Nucleus accumbens (tissue), 56 donors: ENCODE measurements around the gene LRRC40.
"Not testable (repeated sequence)": the region's sequence is repeated elsewhere in the genome, so short reads cannot be mapped to it uniquely, and the experiment has no call there.

ENCODE experiments used
- DNase-seq, 56 donors: peaks; one replicate each; lab custom pipeline; 2025; lab: John Stamatoyannopoulos, UW

Gene LRRC40

DNA sequence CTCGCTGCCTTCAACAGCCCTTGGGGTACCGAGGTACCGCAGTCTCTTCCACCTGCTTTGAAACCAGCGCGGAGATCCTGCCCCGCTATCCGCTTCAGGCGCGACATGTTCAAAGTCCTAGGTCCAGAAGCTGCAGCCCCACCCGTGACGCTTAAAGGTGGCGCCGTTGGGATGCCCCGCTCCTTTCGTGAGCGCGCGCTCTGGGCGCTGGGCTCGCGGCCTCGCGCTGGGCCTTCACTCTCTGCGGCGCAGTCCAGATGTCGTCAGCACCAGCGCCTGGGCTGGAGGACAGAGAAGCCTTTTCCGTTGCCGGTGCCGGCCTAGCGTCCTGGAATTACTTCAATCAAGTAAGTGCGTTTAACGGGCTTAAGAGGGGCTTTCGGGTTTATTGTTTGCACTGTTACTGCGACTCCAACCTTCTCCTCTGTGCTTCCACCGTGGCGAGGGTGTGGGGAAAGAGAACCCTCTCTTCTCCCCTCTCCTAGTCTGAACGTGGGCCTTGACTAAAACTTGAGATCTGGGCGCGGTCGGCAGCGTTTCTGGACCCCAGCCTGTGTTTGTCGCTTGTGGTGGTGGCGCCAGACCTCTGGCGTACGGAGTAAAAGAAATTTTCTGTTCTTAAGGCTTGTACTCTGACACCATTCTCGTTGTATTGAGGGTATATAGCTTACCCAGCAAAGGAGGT, at the start of gene LRRC40:
TSS of gene LRRC40 (minus strand) at position 146 of the 685 bp plus-strand sequence. CDS start at position 107, 39 bp downstream.
- peak; percentile 46 to 98 (median 92) for DNase-seq

- DNase-seq: no peak
These were observed 43.4 kb upstream of the LRRC40 start for GRCh38 chr1:70248729-70249128.

DNA sequence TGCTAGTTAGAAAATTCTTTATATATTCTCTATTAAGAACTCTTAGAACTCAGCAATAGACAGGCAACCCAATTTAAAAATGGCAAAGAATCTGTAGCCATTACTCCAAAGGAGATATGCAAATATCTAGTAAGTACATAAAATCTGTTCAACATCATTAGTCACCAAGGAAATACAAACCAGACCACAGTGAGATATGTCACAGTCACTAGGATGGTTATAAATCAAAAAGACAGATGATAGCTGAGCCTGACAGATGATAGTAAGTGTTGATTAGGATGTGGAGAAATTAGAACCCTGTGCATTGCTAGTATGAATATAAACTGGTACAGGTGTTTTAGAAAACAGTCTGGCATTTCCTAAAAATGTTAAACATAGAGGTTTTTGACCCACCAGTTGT, 42.4 kb upstream of the LRRC40 start:
- no peak for DNase-seq

GRCh38 chr1:70247122-70247521, 41.7 kb upstream of the LRRC40 start:
- DNase-seq: no peak

DNA sequence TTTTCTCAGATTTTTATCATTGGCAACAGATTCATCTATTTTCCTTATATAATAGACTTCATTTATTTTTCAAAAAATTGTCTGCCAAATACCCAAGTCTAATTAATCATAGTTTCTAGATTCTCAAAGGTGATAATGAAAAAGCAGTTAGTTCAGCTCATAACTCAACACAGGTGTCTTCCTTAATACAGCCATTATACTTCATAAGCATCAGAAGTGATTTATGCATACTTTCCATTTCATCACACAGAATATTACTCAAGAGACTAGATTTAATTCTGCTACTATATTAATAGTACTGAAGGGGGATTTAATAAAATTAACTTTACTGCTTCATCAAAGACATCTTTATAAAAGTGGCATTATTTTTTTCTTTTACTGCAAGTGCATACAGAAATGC, 34.6 kb upstream of the LRRC40 start:
- no peak for DNase-seq

DNA sequence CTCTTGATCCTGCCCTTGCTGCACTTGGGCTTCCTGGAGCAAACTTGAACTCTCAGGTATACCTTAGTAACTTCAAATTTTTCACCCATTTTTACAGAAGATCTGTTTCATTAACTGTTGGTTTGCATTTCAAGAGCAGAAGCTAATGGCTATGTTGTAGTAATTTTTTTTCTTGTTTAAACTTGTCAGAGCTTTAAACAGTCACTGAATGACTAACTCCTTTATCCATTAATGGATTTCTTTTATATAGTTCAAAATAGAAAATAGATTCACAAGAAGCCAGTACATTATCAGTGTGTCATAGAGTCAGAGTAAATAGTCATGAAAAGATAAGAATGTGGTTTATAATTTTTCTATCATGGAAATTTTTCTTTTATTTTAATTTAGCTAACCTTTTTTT, 29.4 kb upstream of the LRRC40 start:
- DNase-seq: no peak

DNA sequence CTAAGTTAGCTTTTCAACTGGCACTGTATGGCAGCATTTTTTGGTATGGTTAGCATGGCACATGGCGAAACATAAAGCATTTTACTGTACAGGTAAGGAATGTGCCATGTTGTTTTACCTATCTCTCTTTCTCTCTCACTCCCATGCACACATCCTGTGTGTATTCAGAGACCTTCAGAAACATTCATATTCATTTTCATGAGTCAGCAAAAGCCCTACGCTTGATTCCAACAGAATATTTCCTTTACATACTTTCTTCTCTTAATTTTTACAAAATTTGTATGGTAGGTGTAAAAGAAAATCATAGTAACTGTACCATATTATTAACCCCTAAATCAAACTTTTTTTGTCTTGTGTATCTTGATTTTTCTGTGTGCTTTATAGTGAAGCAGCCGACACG, 26.1 kb upstream of the LRRC40 start:
- DNase-seq: no peak

GRCh38 chr1:70228670-70229069, 23.3 kb upstream of the LRRC40 start:
- DNase-seq: no peak

DNA sequence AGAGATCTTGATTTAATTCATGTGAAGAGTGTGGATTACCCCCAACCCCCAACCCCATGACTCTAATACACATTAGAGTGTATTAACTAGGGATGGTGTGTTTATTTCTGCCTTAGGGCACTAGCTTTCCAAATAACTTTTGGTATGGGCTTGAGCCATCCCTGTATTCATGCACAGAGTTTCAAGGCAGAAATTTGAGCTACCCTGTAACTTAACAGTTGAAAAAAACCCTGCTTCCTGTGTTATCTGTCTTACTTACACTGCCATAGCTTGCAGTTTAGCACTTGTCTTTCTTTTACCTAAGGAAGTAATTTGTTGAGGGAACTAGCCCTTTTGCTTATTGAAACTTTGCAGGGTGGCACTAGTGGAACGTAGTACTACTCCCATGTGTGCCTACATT, 22.1 kb upstream of the LRRC40 start:
- no peak for DNase-seq

GRCh38 chr1:70224954-70225353, 19.6 kb upstream of the LRRC40 start:
- no peak for DNase-seq

- DNase-seq: no peak
These were observed 17.4 kb upstream of the LRRC40 start for GRCh38 chr1:70222716-70223235.

DNA sequence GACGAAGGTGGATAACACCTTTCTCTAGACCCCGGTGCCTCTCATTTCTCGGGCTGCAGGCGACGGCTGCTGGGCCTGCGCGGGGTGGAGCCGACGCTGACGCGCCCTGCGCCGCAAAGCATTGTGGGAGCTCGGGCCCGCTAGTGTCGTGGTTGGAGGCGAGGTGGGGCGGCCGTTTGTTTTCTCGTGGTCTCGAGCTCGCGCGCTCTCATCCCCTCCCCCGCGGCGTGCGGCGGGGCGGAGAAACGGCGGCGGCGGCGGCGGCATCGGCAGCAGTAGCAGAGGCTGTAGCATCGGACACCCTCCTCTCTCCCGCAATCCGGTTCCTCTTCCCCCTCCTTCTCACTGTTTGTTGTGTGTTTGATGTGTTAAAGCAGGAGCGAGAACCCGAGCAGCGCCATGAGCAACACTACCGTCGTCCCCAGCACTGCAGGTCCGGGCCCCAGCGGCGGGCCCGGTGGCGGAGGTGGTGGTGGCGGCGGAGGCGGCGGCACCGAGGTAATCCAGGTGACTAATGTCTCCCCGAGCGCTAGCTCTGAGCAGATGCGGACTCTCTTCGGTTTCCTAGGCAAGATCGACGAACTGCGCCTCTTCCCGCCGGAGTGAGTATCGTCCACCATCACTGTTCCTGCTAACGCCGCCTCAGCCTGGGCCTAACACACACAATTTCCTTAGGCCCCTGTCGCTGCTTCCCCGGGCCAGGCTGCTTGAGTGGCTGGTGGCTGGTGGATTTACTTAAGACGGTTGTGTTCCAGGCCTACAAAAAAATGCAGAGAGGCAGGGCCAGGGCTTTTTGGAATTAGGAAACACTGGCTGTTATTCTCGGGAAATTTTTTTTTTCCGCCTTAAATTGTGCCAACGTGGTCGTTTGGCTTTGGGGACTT, 16.1 kb upstream of the LRRC40 start, which contains the start of gene SRSF11:
TSS of gene SRSF11 (plus strand) at position 143 of the 884 bp plus-strand sequence. CDS start at position 400, 257 bp downstream.
- DNase-seq: peak in 55 of 56 donors; percentile 50 to 97 (median 91)

- no peak for DNase-seq
These were observed 15.3 kb upstream of the LRRC40 start for GRCh38 chr1:70220517-70221237.

DNA sequence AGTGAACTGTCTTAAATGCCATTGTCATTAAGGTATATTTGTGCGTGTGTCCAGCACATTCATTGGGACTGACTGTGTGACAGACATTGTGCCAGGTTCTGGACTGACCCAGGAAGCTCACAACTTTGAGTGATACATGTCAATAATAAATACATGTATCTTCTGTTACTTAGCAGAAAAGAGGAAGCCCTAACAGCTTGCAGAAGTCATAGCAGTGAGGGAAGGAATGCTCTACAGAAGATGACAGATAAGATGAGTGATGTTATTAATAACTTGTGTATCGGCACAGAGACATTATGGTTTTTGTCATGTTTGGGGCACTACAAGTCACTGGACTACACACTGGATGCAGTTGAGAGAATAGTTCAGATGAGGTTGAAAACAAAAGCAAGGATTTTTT, 14.6 kb upstream of the LRRC40 start:
- no peak for DNase-seq

GRCh38 chr1:70211541-70211940, 6.2 kb upstream of the LRRC40 start:
- DNase-seq: no peak

DNA sequence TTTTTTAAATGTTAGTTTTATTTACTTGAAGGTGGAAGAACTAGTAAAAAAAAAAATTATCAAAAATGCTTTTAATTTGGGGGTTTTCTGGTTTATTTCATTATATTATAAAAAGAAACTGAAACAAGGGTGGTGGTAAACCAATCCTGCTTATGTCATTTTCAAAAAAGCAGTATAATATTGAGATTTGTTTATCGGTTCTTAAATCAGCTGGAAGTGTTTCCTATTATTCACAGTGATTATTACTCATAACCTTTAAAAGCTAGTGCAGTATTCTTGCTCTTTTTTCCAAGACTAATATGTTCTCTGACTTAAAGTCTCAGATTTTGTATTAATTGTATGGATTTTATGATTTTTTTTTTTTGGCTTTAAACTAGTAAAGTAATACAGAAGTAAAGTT, 5.4 kb upstream of the LRRC40 start:
- no peak for DNase-seq

- no peak for DNase-seq
These were observed 2.9 kb upstream of the LRRC40 start for GRCh38 chr1:70208292-70208691.

GRCh38 chr1:70207492-70207891, 2.1 kb upstream of the LRRC40 start:
- DNase-seq: no peak

- DNase-seq: not testable (repeated sequence)
These were observed 1.5 kb upstream of the LRRC40 start for GRCh38 chr1:70206833-70207232.

- DNase-seq: peak in 1 of 56 donors; percentile 23
These were observed 327 bp downstream of the LRRC40 start for GRCh38 chr1:70205071-70205433.

DNA sequence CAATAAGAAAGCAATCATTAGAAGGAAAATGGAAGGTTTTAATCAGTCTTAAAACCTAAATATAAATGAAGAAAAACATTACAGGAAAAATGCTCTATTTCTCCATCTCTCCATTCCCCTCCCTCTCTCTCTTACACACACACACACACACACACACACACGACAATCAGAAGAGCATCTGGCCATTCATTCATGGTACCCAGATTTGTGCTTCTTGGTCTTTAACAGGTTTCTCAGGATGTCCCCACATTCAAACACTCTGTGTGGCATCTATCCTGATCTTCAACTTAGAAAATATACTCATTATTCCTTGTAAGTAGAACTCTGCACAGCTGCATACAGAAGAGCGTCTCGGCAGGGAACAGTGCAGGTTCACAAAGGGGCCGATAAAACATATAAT, 779 bp downstream of the LRRC40 start:
- DNase-seq: no peak
